OCI-LY1 (cell line): Measurements from ENCODE around the gene ADAT1.

Experiments
- CTCF ChIP-seq: fragments of 200-600 bp; sonication (generic), shearing (Covaris generic); IDR thresholded peaks from 2 replicates; pipeline ENCODE4 v1.5.1; 2017; ENCODE audit warnings: mild to moderate bottlenecking, antibody characterized with exemption, low read length, moderate library complexity, mixed read lengths
- EZH2 ChIP-seq: fragments of 200-600 bp; sonication (generic), shearing (Covaris generic); IDR thresholded peaks from 2 replicates; pipeline ENCODE4 v1.8.0; 2017; ENCODE audit warnings: borderline replicate concordance, mixed run types, mild to moderate bottlenecking, antibody characterized with exemption, low read length, moderate library complexity, mixed read lengths

- TF ChIP-seq CTCF (no peak), EZH2 (no peak)
Measured at GRCh38 chr16:75572864-75573542, 50.1 kb downstream of the ADAT1 start.
